HG03175 (cell line): ENCODE data around the gene TPST2.

Experiments used
- ATAC-seq: cut with Tn5 transposase; IDR thresholded peaks from one replicate; pipeline ENCODE4 v1.9.1; 2021; ENCODE audit warnings: mild to moderate bottlenecking, moderate library complexity; ENCODE audit not compliant: unreplicated experiment

TPST2 gene

GRCh38 chr22:26559961-26560575, 29.9 kb downstream of the TPST2 start:
- ATAC-seq: no peak

- no peak for ATAC-seq
Observed at GRCh38 chr22:26558248-26558895, 31.6 kb downstream of the TPST2 start.

- ATAC-seq: no peak
Observed at GRCh38 chr22:26556904-26557303, 33.0 kb downstream of the TPST2 start.

- ATAC-seq: no peak
Observed at GRCh38 chr22:26555478-26555877, 34.5 kb downstream of the TPST2 start.

- ATAC-seq: no peak
Observed at GRCh38 chr22:26554956-26555355, 35.0 kb downstream of the TPST2 start.

GRCh38 chr22:26553056-26553752, 36.7 kb downstream of the TPST2 start:
- ATAC-seq: no peak

- no peak for ATAC-seq
Observed at GRCh38 chr22:26552466-26552865, 37.5 kb downstream of the TPST2 start.

GRCh38 chr22:26551568-26551967, 38.4 kb downstream of the TPST2 start:
- no peak for ATAC-seq

- no peak for ATAC-seq
Observed at GRCh38 chr22:26550498-26551033, 39.4 kb downstream of the TPST2 start.

GRCh38 chr22:26549902-26550497, 39.9 kb downstream of the TPST2 start:
- no peak for ATAC-seq

GRCh38 chr22:26548984-26549383, 40.9 kb downstream of the TPST2 start:
- ATAC-seq: no peak

- ATAC-seq: no peak
Observed at GRCh38 chr22:26548303-26548702, 41.6 kb downstream of the TPST2 start.

GRCh38 chr22:26547837-26548236, 42.1 kb downstream of the TPST2 start:
- no peak for ATAC-seq

GRCh38 chr22:26547426-26547825, 42.5 kb downstream of the TPST2 start:
- no peak for ATAC-seq

GRCh38 chr22:26546282-26546681, 43.6 kb downstream of the TPST2 start:
- ATAC-seq: no peak

GRCh38 chr22:26545827-26546226, 44.1 kb downstream of the TPST2 start:
- ATAC-seq: no peak

- ATAC-seq: no peak
Observed at GRCh38 chr22:26545385-26545784, 44.5 kb downstream of the TPST2 start.

- no peak for ATAC-seq
Observed at GRCh38 chr22:26544489-26544888, 45.4 kb downstream of the TPST2 start.

- ATAC-seq: no peak
Observed at GRCh38 chr22:26542831-26543230, 47.1 kb downstream of the TPST2 start.

- ATAC-seq: no peak
Observed at GRCh38 chr22:26541167-26541819, 48.6 kb downstream of the TPST2 start.

- ATAC-seq: no peak
Observed at GRCh38 chr22:26540119-26540518, 49.8 kb downstream of the TPST2 start.
